ENCODE measurements around the gene OVCH2.
"Not testable (repeated sequence)": the region's sequence is repeated elsewhere in the genome, so short reads cannot be mapped to it uniquely, and the experiment has no call there.

The OVCH2 gene

GRCh38 chr11:7706377-7706776, at the start of gene OVCH2:
Gene OVCH2, minus strand, starts transcription at chr11:7706477. Its CDS starts 83 bp downstream, at chr11:7706394.
- DNase-seq (ENCODE audit: low read depth in 2 of 3, low spot score in 1 of 3) = no peak

- DNase-seq (ENCODE audit: low read depth in 2 of 3, low spot score in 1 of 3) = no peak
Measured at GRCh38 chr11:7749456-7749855, 43.2 kb upstream of the OVCH2 start.

GRCh38 chr11:7734767-7735166, 28.5 kb upstream of the OVCH2 start:
- DNase-seq (ENCODE audit: low read depth in 2 of 3, low spot score in 1 of 3) = not testable (repeated sequence)

- no peak for DNase-seq (ENCODE audit: low read depth in 2 of 3, low spot score in 1 of 3)
Measured at GRCh38 chr11:7714786-7715185, 8.5 kb upstream of the OVCH2 start.

GRCh38 chr11:7703740-7704139, 2.5 kb downstream of the OVCH2 start:
- no peak for DNase-seq (ENCODE audit: low read depth in 2 of 3, low spot score in 1 of 3)

GRCh38 chr11:7696424-7696823, 9.9 kb downstream of the OVCH2 start:
- no peak for DNase-seq (ENCODE audit: low read depth in 2 of 3, low spot score in 1 of 3)

GRCh38 chr11:7694235-7694634, 12.0 kb downstream of the OVCH2 start:
- DNase-seq (ENCODE audit: low read depth in 2 of 3, low spot score in 1 of 3) = no peak

- DNase-seq (ENCODE audit: low read depth in 2 of 3, low spot score in 1 of 3) = no peak
Measured at GRCh38 chr11:7692426-7692825, 13.9 kb downstream of the OVCH2 start.

- no peak for DNase-seq (ENCODE audit: low read depth in 2 of 3, low spot score in 1 of 3)
Measured at GRCh38 chr11:7691759-7692350, 14.4 kb downstream of the OVCH2 start.

GRCh38 chr11:7690648-7691047, 15.6 kb downstream of the OVCH2 start:
- no peak for DNase-seq (ENCODE audit: low read depth in 2 of 3, low spot score in 1 of 3)

- no peak for DNase-seq (ENCODE audit: low read depth in 2 of 3, low spot score in 1 of 3)
Measured at GRCh38 chr11:7689239-7689638, 17.0 kb downstream of the OVCH2 start.

- DNase-seq (ENCODE audit: low read depth in 2 of 3, low spot score in 1 of 3) = no peak
Measured at GRCh38 chr11:7688238-7688826, 17.9 kb downstream of the OVCH2 start.

- no peak for DNase-seq (ENCODE audit: low read depth in 2 of 3, low spot score in 1 of 3)
Measured at GRCh38 chr11:7687386-7687785, 18.9 kb downstream of the OVCH2 start.

GRCh38 chr11:7686761-7687160, 19.5 kb downstream of the OVCH2 start:
- no peak for DNase-seq (ENCODE audit: low read depth in 2 of 3, low spot score in 1 of 3)

- no peak for DNase-seq (ENCODE audit: low read depth in 2 of 3, low spot score in 1 of 3)
Measured at GRCh38 chr11:7683571-7683970, 22.7 kb downstream of the OVCH2 start.

- DNase-seq (ENCODE audit: low read depth in 2 of 3, low spot score in 1 of 3) = no peak
Measured at GRCh38 chr11:7677796-7678201, 28.5 kb downstream of the OVCH2 start.

- DNase-seq (ENCODE audit: low read depth in 2 of 3, low spot score in 1 of 3) = no peak
Measured at GRCh38 chr11:7677071-7677470, 29.2 kb downstream of the OVCH2 start.

GRCh38 chr11:7675631-7676030, 30.6 kb downstream of the OVCH2 start:
- DNase-seq (ENCODE audit: low read depth in 2 of 3, low spot score in 1 of 3) = no peak

GRCh38 chr11:7673724-7674434, 32.4 kb downstream of the OVCH2 start:
- DNase-seq (ENCODE audit: low read depth in 2 of 3, low spot score in 1 of 3) = no peak

- no peak for DNase-seq (ENCODE audit: low read depth in 2 of 3, low spot score in 1 of 3)
Measured at GRCh38 chr11:7672960-7673723, 33.1 kb downstream of the OVCH2 start, which contains the start of gene CYB5R2. Gene CYB5R2, minus strand, starts transcription at chr11:7673500. Its CDS starts 675 bp downstream, at chr11:7672825.

GRCh38 chr11:7672276-7672959, 33.9 kb downstream of the OVCH2 start:
- DNase-seq (ENCODE audit: low read depth in 2 of 3, low spot score in 1 of 3) = no peak

All from stimulated activated CD4-positive, alpha-beta T cell treated with anti-CD3 and anti-CD28 coated beads, Interleukin-12 subunit alpha, Interleukin-12 subunit beta, amount 100 ng/mL, for 48 hours (primary cell).